IPS DF 4.7 (cell line): Measurements from ENCODE around the gene SSTR4.

ENCODE experiments used
- DNase-seq: peaks from one replicate; pipeline ENCODE4 v3.0.0-alpha.2; 2013; ENCODE audit warnings: low spot score; ENCODE audit errors: extremely low read depth

The SSTR4 gene

DNA sequence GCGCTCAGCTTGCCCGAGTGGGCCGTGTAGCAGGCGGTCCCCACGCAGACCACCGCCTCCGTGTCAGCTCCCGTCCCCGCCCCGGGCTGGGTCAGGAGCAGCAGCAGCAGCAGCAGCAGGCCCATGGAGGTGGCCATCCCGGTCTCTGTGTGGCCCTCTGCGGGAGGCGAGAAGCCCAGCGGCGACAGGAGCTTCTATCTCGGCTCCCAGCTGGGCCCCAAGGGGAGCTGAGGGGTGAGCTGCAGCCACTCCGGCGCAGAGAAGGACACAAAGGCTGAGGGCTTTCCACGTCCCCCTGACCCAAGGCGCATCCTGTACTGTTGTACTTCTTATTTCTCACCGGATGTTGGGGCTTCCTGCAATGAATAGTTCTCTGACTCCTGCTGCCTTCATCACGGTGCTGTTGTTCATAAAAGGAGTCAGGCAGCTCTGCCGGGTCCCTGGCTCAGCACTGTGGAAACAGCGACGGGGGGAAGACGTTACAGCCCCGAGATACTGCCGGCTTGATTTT, 51.0 kb downstream of the SSTR4 start, which contains the start of gene CD93:
Gene CD93 (minus strand): TSS at position 269 of the 511 bp plus-strand sequence. CDS start 132 bp downstream, at position 137.
- no peak for DNase-seq

DNA sequence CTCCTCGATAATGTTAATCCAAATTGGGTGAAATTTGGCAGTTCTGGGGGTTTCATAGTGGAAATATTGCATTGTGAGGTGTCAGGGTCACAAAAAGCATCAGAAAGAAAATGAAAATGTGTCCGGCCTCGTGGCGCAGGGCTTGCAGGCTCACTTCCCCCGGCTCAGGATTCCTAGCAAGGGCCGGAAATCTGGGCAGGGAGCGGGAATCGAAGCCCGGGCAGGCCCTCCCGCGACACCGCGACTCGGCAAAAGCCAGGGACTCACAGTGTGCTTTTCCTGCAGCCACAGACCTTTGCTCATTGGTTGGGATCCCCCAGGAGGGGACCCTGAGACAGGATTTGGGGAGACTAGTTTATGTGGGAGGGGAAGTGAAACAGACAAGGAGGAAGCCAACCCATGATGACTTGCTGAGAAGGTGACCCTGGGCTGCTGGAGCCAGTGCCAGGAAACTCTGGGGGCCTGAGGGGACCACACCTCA, 51.9 kb downstream of the SSTR4 start:
- DNase-seq, result no peak

DNA sequence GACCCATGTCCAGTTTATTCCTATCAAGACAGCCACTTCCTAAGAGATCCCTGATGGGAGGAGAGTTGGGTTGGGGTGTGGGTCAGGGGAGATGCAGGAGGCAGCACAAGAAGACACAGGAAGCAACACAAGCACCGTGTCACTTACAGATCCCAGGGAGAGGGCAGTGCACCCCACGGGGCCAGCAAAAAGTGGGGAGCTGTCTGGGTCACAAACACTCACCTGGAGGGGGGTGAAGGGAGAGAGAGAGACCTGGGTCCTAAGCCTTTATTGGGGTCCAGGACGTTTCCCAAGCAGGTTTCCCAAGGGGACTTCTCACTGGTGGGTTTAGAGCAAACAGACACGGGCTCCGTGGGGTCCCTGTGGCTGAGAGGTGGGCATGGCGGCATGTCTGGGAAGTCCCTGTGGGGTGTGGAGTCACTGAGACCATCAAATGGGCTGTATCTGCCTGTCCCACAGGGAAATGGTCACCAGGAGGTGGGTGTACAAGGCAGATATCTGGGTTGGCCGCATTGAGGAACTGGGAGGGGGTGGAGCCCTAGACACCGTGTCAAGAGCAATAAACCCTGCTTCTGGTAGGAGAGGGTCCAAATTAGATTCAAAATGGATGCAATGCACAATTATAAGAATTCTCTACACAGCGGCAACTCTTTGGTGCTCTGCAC, 52.6 kb downstream of the SSTR4 start:
- no peak for DNase-seq
